Retinal pigment epithelial cell (primary cell): ENCODE data around the gene DOC2B.

Experiments used
- DNase-seq: peaks from one replicate; pipeline ENCODE4 v3.0.0-alpha.2; 2010; ENCODE audit warnings: low read depth
- H3K4me3 ChIP-seq: 2 replicates; pipeline ENCODE4 v1.5.1; 2011; ENCODE audit warnings: mild to moderate bottlenecking, low read length, control low read depth, moderate library complexity
- CTCF ChIP-seq: conservative IDR thresholded peaks from 2 replicates; pipeline ENCODE4 v1.5.1; 2011; ENCODE audit warnings: low read depth, low read length, control low read depth, inconsistent platforms

Gene DOC2B

GRCh38 chr17:157901-158300, 23.5 kb downstream of the DOC2B start:
- no peak overlapping the region for H3K4me3 ChIP-seq
- no peak for DNase-seq
- no peak for TF ChIP-seq CTCF

- no peak for DNase-seq
- no peak overlapping the region for H3K4me3 ChIP-seq
- TF ChIP-seq CTCF = no peak
Observed at GRCh38 chr17:156946-157345, 24.5 kb downstream of the DOC2B start.

- no peak overlapping the region for H3K4me3 ChIP-seq
- no peak for TF ChIP-seq CTCF
- no peak for DNase-seq
Observed at GRCh38 chr17:156094-156621, 25.3 kb downstream of the DOC2B start.

GRCh38 chr17:155576-155975, 25.9 kb downstream of the DOC2B start:
- no peak for TF ChIP-seq CTCF
- H3K4me3 ChIP-seq = no peak overlapping the region
- no peak for DNase-seq

GRCh38 chr17:153851-154250, 27.6 kb downstream of the DOC2B start:
- DNase-seq = no peak
- H3K4me3 ChIP-seq = no peak overlapping the region
- no peak for TF ChIP-seq CTCF

GRCh38 chr17:152860-153420, 28.5 kb downstream of the DOC2B start:
- no peak for TF ChIP-seq CTCF
- H3K4me3 ChIP-seq = no peak overlapping the region
- DNase-seq = no peak

GRCh38 chr17:151886-152859, 29.3 kb downstream of the DOC2B start:
- TF ChIP-seq CTCF = no peak
- H3K4me3 ChIP-seq = no peak overlapping the region
- DNase-seq = no peak
